Testis (tissue), 3 donors: ENCODE measurements around the gene CUL4A. TPM values are rescaled to one million over a fixed set of nuclear protein-coding genes. Genes with fewer than 3 reads are reported as not detected.

ENCODE experiments used
- DNase-seq: peaks from one replicate; pipeline ENCODE4 v3.0.0-alpha.2; 2019
- H3K27ac ChIP-seq, 2 donors: fragments of 200-600 bp; sonication (generic); one replicate each; pipeline ENCODE4 v1.5.1; 2019
- H3K27me3 ChIP-seq: fragments of 200-600 bp; sonication (generic); one replicate; pipeline ENCODE4 v1.5.1; 2019
- H3K36me3 ChIP-seq: fragments of 200-600 bp; sonication (generic); one replicate; pipeline ENCODE4 v1.5.1; 2017; ENCODE audit warnings: low read depth; ENCODE audit errors: missing control alignments
- H3K4me1 ChIP-seq: fragments of 200-600 bp; sonication (generic); one replicate; pipeline ENCODE4 v1.5.1; 2019
- H3K4me3 ChIP-seq, 2 donors: fragments of 200-600 bp; sonication (generic); one replicate each; pipeline ENCODE4 v1.5.1; 2017 to 2019
- H3K9me3 ChIP-seq: fragments of 200-600 bp; sonication (generic); one replicate; pipeline ENCODE4 v1.5.1; 2017
- CTCF ChIP-seq, 3 experiments: fragments of 450-650 bp in 2 of 3; fragments of 200-600 bp in 1 of 3; sonication (generic) in 1 of 3; IDR thresholded peaks; one replicate each; pipeline ENCODE4 v1.5.1; 2016 to 2019; ENCODE audit warnings: antibody characterized with exemption in 3 of 3, mild to moderate bottlenecking in 2 of 3, moderate library complexity in 1 of 3
- POLR2A ChIP-seq: fragments of 450-650 bp; IDR thresholded peaks from one replicate; pipeline ENCODE4 v1.6.1; 2017; ENCODE audit warnings: antibody characterized with exemption, mild to moderate bottlenecking, moderate library complexity
- WGBS, 2 donors: methylation state at CpG; one replicate each; pipeline ENCODE4 v1.1.5; 2018; 5-methylcytosine and 5-hydroxymethylcytosine counted together
- intact Hi-C: fragments of 100-400 bp; cut with DNase I; formaldehyde crosslinking; loops from one replicate; pipeline ENCODE4 v1.15.1; 2023; ENCODE audit warnings: low total_unique reads
- polyA plus RNA-seq: library from polyadenylated mRNA; stranded (reverse); fragments of 350-450 nt; fragmentation: Illumina TruSeq; extraction: RNeasy Lipid Tissue Mini Kit (QIAGEN cat#74804); gene quantifications from one replicate; pipeline ENCODE4 v1.2.3, GENCODE V29; 2014; ENCODE audit warnings: low read depth, low replicate concordance; ENCODE audit not compliant: insufficient read depth
- total RNA-seq, 2 donors: library from RNA; depleted of rRNA; stranded (reverse); fragments of >200 nt; gene quantifications; one replicate each; pipeline ENCODE4 v1.2.3, GENCODE V29; 2016

The CUL4A gene
- total and polyA plus RNA-seq, 3 donors from 2014 or later: 103 to 168 (median 152) TPM

GRCh38 chr13:113167575-113167974 lies 41.8 kb upstream of the CUL4A start:
- Histone ChIP-seq H3K4me1 (no peaks in the 10 kb centered on the region), H3K9me3 (no peaks in the 10 kb centered on the region), H3K27ac (no peak overlapping the region), H3K4me3 (no peak overlapping the region), H3K36me3 (no peaks in the 10 kb centered on the region), H3K27me3 (no peaks in the 10 kb centered on the region)
- WGBS, 2 donors: 98 to 99% methylated on average over 3 of the region's 3 CpGs
- intact Hi-C loops: no loop called here
- TF ChIP-seq CTCF (IDR thresholded peaks at IDR 0.05): no peak
- TF ChIP-seq POLR2A: no peak
- no peak for DNase-seq

DNA sequence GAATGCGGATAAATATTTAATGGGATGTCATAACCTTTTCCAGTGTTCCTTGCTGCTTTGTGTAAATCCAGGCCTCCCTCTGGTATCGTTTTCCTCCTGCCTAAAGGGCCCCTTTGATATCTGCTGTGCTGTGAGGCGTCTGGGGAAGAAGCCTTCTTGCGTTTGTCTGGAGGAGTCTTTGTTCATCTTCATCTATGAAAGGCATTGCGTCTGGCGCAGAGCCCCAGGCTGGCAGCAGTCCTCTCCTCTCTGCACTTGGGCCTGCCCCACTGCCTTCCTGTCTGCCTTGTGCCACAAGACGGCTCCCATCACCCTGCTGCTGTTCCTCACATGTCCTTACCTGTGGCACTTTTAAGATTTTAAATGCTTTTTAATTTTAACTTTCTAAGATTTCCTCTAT lies 41.2 kb upstream of the CUL4A start:
- Histone ChIP-seq H3K4me1 (no peaks in the 10 kb centered on the region), H3K4me3 (no peak overlapping the region), H3K27ac (no peak overlapping the region), H3K27me3 (no peaks in the 10 kb centered on the region), H3K9me3 (no peaks in the 10 kb centered on the region), H3K36me3 (no peaks in the 10 kb centered on the region)
- 86 to 93% methylated on average over 7 of the region's 7 CpGs for whole genome bisulfite sequencing, 2 donors
- intact Hi-C loops: no loop called here
- no peak for TF ChIP-seq POLR2A
- TF ChIP-seq CTCF (IDR thresholded peaks at IDR 0.05): no peak
- no peak for DNase-seq

DNA sequence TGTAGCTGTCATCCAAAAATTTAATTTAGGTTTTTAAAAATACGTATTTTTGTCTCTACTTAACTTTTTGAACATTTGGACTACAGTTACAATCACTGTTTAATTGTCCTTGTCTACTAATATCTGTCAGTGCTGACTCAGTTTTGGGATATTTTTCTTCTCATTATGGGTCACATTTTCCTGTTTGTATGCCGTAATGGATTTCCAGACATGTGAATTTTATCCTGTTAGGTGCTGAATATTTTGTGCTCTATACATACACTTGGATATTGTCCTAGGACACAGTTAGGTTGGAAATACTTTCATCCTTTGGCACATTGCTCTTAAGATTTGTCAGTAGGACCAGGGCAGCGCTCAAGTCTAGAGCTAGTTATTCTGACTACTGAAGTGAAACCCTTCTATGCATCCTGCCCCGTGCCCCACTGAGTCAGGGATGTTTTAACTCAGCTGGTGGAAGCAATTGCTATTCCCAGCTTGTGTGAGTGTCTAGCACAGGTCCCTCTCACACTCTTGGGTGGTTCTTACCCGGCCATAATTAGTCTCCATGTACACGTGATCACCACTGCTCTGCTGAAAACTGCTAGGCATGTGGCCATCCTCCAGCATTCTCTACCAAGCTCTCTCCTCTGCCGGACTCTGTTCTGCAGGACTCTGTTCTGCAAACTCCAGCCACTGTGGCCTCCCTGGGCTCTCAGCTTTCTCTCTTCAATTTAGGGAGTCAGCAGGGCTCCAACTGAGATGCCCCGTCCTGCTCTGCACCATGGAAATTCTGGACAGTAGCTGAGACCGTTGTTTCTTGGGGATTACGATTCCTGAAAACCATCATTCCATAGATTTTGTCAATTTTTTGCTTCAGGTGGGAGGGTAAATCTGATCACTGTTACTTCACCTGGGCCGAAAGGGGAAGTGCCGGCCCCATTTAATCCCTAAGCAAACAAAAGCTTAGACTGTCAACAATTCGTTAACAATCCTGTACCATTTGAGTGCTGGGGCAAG lies 39.8 kb upstream of the CUL4A start:
- WGBS, 2 donors: 97% methylated on average over 13 of the region's 13 CpGs
- H3K27me3 ChIP-seq: no peaks in the 10 kb centered on the region
- H3K27ac ChIP-seq: no peak overlapping the region
- intact Hi-C loops: no loop called here
- no peaks in the 10 kb centered on the region for H3K9me3 ChIP-seq
- H3K4me3 ChIP-seq: no peak overlapping the region
- no peaks in the 10 kb centered on the region for H3K36me3 ChIP-seq
- H3K4me1 ChIP-seq: no peaks in the 10 kb centered on the region
- DNase-seq: no peak
- TF ChIP-seq CTCF (IDR thresholded peaks at IDR 0.05): no peak
- TF ChIP-seq POLR2A: no peak

- no peaks in the 10 kb centered on the region for H3K9me3 ChIP-seq
- no peak for TF ChIP-seq CTCF (IDR thresholded peaks at IDR 0.05)
- TF ChIP-seq POLR2A: no peak
- H3K27me3 ChIP-seq: no peaks in the 10 kb centered on the region
- H3K4me3 ChIP-seq: no peak overlapping the region
- intact Hi-C loops: no loop called here
- WGBS, 2 donors: 89 to 90% methylated on average over 5 of the region's 5 CpGs
- no peaks in the 10 kb centered on the region for H3K4me1 ChIP-seq
- DNase-seq: no peak
- H3K36me3 ChIP-seq: no peaks in the 10 kb centered on the region
- H3K27ac ChIP-seq: no peak overlapping the region
Measured at GRCh38 chr13:113170511-113170910, 38.9 kb upstream of the CUL4A start.
